DND-41 (cell line): Measurements from ENCODE around the gene FAM149A.

Source experiments
- ATAC-seq: fragments of 200-7000 bp; cut with Tn5 transposase; 3 replicates; pipeline ENCODE4 v1.9.1; 2021; ENCODE audit warnings: low read depth; ENCODE audit not compliant: insufficient read depth
- DNase-seq: peaks from one replicate; pipeline ENCODE4 v3.0.0-alpha.2; 2020
- H2AFZ ChIP-seq: 2 replicates; pipeline ENCODE4 v1.6.0; 2012; ENCODE audit warnings: low read depth, low read length
- H3K27ac ChIP-seq: 2 replicates; pipeline ENCODE4 v1.5.1; 2012; ENCODE audit warnings: low read length, inconsistent platforms
- H3K27me3 ChIP-seq: fragments of 200-600 bp; sonication (generic); 2 replicates; pipeline ENCODE4 v1.6.0; 2012; ENCODE audit warnings: low read length, mild to moderate bottlenecking, inconsistent platforms; ENCODE audit not compliant: insufficient read depth, poor library complexity
- H3K36me3 ChIP-seq: 2 replicates; pipeline ENCODE4 v1.5.1; 2012; ENCODE audit warnings: low read length, inconsistent platforms; ENCODE audit not compliant: insufficient read depth
- H3K4me1 ChIP-seq: 2 replicates; pipeline ENCODE4 v1.5.1; 2012; ENCODE audit warnings: mild to moderate bottlenecking, low read length; ENCODE audit not compliant: insufficient read depth
- H3K4me2 ChIP-seq: 2 replicates; pipeline ENCODE4 v1.6.0; 2012; ENCODE audit warnings: mild to moderate bottlenecking, moderate library complexity, low read length, inconsistent platforms; ENCODE audit not compliant: insufficient read depth
- H3K4me3 ChIP-seq, 2 experiments: fragments of 200-600 bp in 1 of 2; shearing (Covaris generic) in 1 of 2; 2 replicates each; pipeline ENCODE4 v1.5.1; 2012 to 2016; ENCODE audit warnings: inconsistent platforms in 2 of 2, low read length in 2 of 2, mild to moderate bottlenecking in 2 of 2, low read depth in 1 of 2, moderate library complexity in 1 of 2
- H3K79me2 ChIP-seq: 2 replicates; pipeline ENCODE4 v1.6.0; 2012; ENCODE audit warnings: low read length, inconsistent platforms; ENCODE audit not compliant: insufficient read depth
- H3K9ac ChIP-seq: 2 replicates; pipeline ENCODE4 v1.6.0; 2012; ENCODE audit warnings: low read depth, mild to moderate bottlenecking, inconsistent platforms, low read length, moderate library complexity
- H3K9me3 ChIP-seq: 2 replicates; pipeline ENCODE4 v1.5.1; 2012; ENCODE audit warnings: low read length, moderate library complexity, mild to moderate bottlenecking, inconsistent platforms; ENCODE audit not compliant: insufficient read depth, severe bottlenecking
- H4K20me1 ChIP-seq: 2 replicates; pipeline ENCODE4 v1.6.0; 2012; ENCODE audit warnings: low read length; ENCODE audit not compliant: insufficient read depth
- EZH2 ChIP-seq: IDR thresholded peaks from 3 replicates; pipeline ENCODE4 v1.6.1; 2012; ENCODE audit warnings: borderline replicate concordance, low read depth, mild to moderate bottlenecking, moderate library complexity, low read length, inconsistent platforms; ENCODE audit not compliant: severe bottlenecking
- TF ChIP-seq, protein P1 (sequence below): IDR thresholded peaks from 2 replicates; pipeline ENCODE4 v1.5.1; 2012; ENCODE audit warnings: borderline replicate concordance, low read length, moderate library complexity, mild to moderate bottlenecking; ENCODE audit not compliant: poor library complexity, severe bottlenecking; ENCODE audit errors: extremely low read depth

FAM149A gene

GRCh38 chr4:186190581-186191199 lies 86.2 kb downstream of the FAM149A start:
- peak; percentile 65 for ATAC-seq
- H3K4me3 ChIP-seq = peak overlapping the region; percentile 88 to 97
- H3K9ac ChIP-seq = peak overlapping the region; percentile 99
- no peaks in the 10 kb centered on the region for H4K20me1 ChIP-seq
- peak overlapping the region; percentile 84 for H3K4me2 ChIP-seq
- no peak for TF ChIP-seq EZH2
- TF ChIP-seq, protein P1, sequence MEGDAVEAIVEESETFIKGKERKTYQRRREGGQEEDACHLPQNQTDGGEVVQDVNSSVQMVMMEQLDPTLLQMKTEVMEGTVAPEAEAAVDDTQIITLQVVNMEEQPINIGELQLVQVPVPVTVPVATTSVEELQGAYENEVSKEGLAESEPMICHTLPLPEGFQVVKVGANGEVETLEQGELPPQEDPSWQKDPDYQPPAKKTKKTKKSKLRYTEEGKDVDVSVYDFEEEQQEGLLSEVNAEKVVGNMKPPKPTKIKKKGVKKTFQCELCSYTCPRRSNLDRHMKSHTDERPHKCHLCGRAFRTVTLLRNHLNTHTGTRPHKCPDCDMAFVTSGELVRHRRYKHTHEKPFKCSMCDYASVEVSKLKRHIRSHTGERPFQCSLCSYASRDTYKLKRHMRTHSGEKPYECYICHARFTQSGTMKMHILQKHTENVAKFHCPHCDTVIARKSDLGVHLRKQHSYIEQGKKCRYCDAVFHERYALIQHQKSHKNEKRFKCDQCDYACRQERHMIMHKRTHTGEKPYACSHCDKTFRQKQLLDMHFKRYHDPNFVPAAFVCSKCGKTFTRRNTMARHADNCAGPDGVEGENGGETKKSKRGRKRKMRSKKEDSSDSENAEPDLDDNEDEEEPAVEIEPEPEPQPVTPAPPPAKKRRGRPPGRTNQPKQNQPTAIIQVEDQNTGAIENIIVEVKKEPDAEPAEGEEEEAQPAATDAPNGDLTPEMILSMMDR = peak; percentile 22
- H3K36me3 ChIP-seq = peaks cover 18% of the 10 kb centered on the region
- no peaks in the 10 kb centered on the region for H3K9me3 ChIP-seq
- peak; percentile 68 for DNase-seq
- H3K27ac ChIP-seq = peak overlapping the region; percentile 98
- H2AFZ ChIP-seq = peak overlapping the region; percentile 94
- H3K79me2 ChIP-seq = peaks cover 42% of the 10 kb centered on the region
- H3K4me1 ChIP-seq = peaks cover 34% of the 10 kb centered on the region
- H3K27me3 ChIP-seq = no peaks in the 10 kb centered on the region

DNA sequence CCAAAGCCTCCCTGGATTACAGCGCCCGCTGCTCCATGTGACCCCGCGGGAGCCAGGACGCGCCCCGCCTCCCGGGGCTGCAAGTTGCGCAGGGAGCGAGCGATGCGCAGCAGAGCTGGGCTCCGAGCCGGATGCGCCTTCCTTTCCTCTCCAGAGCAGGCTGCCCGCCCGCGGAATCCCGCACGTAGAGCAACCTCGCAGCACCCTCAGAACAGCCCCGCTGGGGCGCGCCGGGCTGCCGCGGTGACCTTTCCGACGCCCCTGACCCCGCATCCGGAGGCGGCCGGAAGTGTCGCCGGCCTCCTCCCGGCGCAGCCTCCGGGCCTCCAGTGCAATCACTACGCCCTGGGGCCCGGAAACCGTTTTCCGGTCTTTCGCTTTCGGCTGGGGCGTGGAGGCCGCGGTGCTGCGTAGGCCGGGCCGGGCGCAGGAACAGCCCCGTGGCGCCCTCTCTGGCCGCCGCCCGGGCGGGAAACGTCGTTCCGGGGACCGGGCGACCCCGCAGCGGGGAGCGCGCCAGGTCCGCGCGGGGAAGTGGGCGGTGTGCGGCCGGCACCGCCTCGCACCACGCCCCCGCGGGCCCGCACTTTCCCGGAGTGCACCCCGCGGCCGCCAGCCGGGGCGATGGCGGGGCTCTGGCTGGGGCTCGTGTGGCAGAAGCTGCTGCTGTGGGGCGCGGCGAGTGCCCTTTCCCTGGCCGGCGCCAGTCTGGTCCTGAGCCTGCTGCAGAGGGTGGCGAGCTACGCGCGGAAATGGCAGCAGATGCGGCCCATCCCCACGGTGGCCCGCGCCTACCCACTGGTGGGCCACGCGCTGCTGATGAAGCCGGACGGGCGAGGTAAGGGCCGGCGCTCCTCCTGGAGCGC lies 86.9 kb downstream of the FAM149A start, which contains the start of gene CYP4V2:
Gene CYP4V2 (plus strand): TSS at position 368 of the 866 bp plus-strand sequence. CDS start 257 bp downstream, at position 625.
- Histone ChIP-seq H3K4me1 (peaks cover 34% of the 10 kb centered on the region), H4K20me1 (no peaks in the 10 kb centered on the region), H3K4me2 (peak within 1 kb of the TSS; percentile 84), H3K36me3 (peaks cover 23% of the 10 kb centered on the region), H3K9me3 (no peaks in the 10 kb centered on the region), H3K79me2 (peaks cover 42% of the 10 kb centered on the region), H3K9ac (peak within 1 kb of the TSS; percentile 99), H3K4me3 (peak within 1 kb of the TSS; percentile 88 to 97), H3K27me3 (no peaks in the 10 kb centered on the region), H2AFZ (peak within 1 kb of the TSS; percentile 94), H3K27ac (peak within 1 kb of the TSS; percentile 98)
- ATAC-seq = peak; percentile 79
- TF ChIP-seq, protein P1 = peak; percentile 49
- TF ChIP-seq EZH2 = no peak
- DNase-seq = peak; percentile 84

DNA sequence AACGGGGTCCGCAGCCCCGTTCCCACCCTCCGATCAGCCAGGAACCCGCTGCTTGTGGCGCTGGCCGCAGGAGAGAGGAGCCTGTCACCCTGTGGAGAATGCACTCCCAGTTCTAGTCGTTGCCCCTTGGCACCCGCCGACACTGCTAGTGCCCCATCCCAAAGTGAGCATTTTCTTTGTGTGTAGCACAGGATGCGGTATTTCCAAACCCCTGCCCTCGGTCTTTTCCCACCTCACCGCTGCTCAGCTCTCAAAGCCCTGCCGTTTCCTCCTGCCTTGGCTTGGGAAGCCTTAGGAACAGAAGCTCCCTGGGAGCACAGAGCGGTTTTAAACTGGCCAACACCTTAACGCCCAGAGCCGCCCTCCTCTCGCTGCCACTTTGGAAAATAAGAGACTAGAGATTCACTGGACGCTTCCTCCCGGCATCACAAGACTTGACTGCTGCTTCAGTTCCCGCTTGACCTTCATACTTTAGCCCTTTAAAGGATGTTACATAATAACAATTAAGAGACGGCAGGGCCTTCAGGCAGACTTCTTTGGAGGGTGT lies 87.6 kb downstream of the FAM149A start:
- Histone ChIP-seq H2AFZ (peak overlapping the region; percentile 94), H3K79me2 (peaks cover 42% of the 10 kb centered on the region), H3K4me2 (peak overlapping the region; percentile 84), H3K27ac (peak overlapping the region; percentile 98), H3K4me1 (peaks cover 34% of the 10 kb centered on the region), H3K36me3 (peaks cover 27% of the 10 kb centered on the region), H3K4me3 (peak overlapping the region; percentile 88 to 97), H3K9ac (peak overlapping the region; percentile 99), H3K27me3 (no peaks in the 10 kb centered on the region), H3K9me3 (no peaks in the 10 kb centered on the region), H4K20me1 (no peaks in the 10 kb centered on the region)
- ATAC-seq (peak; percentile 53), DNase-seq (peak; percentile 68)
- TF ChIP-seq, protein P1 = no peak
- TF ChIP-seq EZH2 = no peak
